ENCODE results near the gene IFI44. TPM values are rescaled to one million over a fixed set of nuclear protein-coding genes. Genes with fewer than 3 reads are reported as not detected.

IFI44 gene
- total and polyA plus RNA-seq, 2 of the 13 experiments (the other 11 are each of a cell fraction or from before 2014, with no cell fraction given), result not detected

GRCh38 chr1:78699813-78700212, 50.2 kb downstream of the IFI44 start:
- ATAC-seq (no peak), DNase-seq (ENCODE audit: low spot score) (no peak), FAIRE-seq (no peak)
- TF ChIP-seq ZBTB42 (CRISPR knock-in tag; IDR thresholded peaks at IDR 0.05) (no peak), ONECUT2 (CRISPR knock-in tag; IDR thresholded peaks at IDR 0.05) (no peak), HNRNPK (IDR thresholded peaks at IDR 0.05; ENCODE audit: low read depth, low read length, poor library complexity, severe bottlenecking) (no peak), ZMAT3 (CRISPR knock-in tag; conservative IDR thresholded peaks at IDR 0.05) (no peak), ZNF18 (CRISPR knock-in tag; IDR thresholded peaks at IDR 0.05; ENCODE audit: insufficient replicate concordance) (no peak), ZNF317 (CRISPR knock-in tag; IDR thresholded peaks at IDR 0.05) (no peak)
- H3K9me3 ChIP-seq (ENCODE audit: low read length), result peaks cover 39% of the 10 kb centered on the region
- H3K4me2 ChIP-seq (ENCODE audit: low read depth, low read length), result no peak overlapping the region
- H3K4me1 ChIP-seq (ENCODE audit: insufficient read depth, low read length), result no peaks in the 10 kb centered on the region
- POLR2A ChIA-PET, result no interaction called here
- H3K36me3 ChIP-seq (replicated peaks in 1 of 2; ENCODE audit: control insufficient read depth in 1 of 2, insufficient read depth in 2 of 2, low read length in 2 of 2), result no peaks in the 10 kb centered on the region
- no peaks in the 10 kb centered on the region for H4K20me1 ChIP-seq (ENCODE audit: insufficient read depth, low read length)
- CTCF ChIA-PET (ENCODE audit: low intra/inter-chr PET ratio, low total read pairs), result no interaction called here
- no peak overlapping the region for H3K9ac ChIP-seq (ENCODE audit: insufficient read depth, low read depth, low read length)
- H3K27ac ChIP-seq (ENCODE audit: extremely low read length, insufficient read depth, low read length), result no peak overlapping the region
- no TSS peak for BruUV-seq (replicated peaks)
- no peaks in the 10 kb centered on the region for H3K27me3 ChIP-seq (ENCODE audit: control insufficient read depth in 1 of 2, insufficient read depth in 2 of 2, low read length in 2 of 2)
- no peaks in the 10 kb centered on the region for H3K79me2 ChIP-seq (ENCODE audit: insufficient read depth, low read length)
- intact Hi-C loops (cut with micrococcal nuclease; ENCODE audit: unreplicated experiment), result no loop called here
- H2AFZ ChIP-seq (ENCODE audit: low read length), result no peak overlapping the region
- in situ Hi-C loops (cut with HindIII; ENCODE audit: extremely low pct_ligation_motif_present, low pct_unique_long_range_greater_than_20kb), result no loop called here
- no peak overlapping the region for H3K4me3 ChIP-seq (replicated peaks in 1 of 3; ENCODE audit: insufficient read depth in 1 of 3, low read depth in 2 of 3, low read length in 3 of 3)

DNA sequence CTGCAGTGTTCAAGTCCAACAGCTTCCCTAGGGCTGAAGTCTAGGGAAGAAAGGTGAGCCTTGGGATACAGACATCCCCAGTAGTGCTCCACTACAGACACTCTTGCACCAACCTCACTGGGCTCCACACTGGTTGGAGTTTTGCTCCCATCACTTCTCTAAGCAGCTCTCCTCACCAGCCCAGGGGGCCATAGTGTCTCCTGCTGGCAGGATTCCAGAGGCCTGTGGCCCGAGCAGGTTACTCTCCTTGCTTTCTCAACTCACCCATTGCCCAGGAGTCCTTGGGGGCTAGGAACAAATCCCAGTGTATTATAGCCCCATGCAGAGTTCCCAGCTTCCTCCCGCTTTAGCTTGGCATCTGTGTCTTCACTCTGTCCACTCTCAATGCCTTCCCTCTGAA, 52.8 kb downstream of the IFI44 start:
- CTCF ChIA-PET (ENCODE audit: low intra/inter-chr PET ratio, low total read pairs), result no interaction called here
- ATAC-seq (no peak), DNase-seq (ENCODE audit: low spot score) (no peak), FAIRE-seq (no peak)
- TF ChIP-seq ZNF431 (CRISPR knock-in tag; IDR thresholded peaks at IDR 0.05; ENCODE audit: borderline replicate concordance, low read depth), result no peak
- TF ChIP-seq, protein P1, sequence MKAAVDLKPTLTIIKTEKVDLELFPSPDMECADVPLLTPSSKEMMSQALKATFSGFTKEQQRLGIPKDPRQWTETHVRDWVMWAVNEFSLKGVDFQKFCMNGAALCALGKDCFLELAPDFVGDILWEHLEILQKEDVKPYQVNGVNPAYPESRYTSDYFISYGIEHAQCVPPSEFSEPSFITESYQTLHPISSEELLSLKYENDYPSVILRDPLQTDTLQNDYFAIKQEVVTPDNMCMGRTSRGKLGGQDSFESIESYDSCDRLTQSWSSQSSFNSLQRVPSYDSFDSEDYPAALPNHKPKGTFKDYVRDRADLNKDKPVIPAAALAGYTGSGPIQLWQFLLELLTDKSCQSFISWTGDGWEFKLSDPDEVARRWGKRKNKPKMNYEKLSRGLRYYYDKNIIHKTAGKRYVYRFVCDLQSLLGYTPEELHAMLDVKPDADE (CRISPR knock-in tag; IDR thresholded peaks at IDR 0.05), result no peak
- TF ChIP-seq TARDBP (CRISPR knock-in tag; IDR thresholded peaks at IDR 0.05), result no peak
- no peak for TF ChIP-seq TP53 (CRISPR knock-in tag; conservative IDR thresholded peaks at IDR 0.05)
- TF ChIP-seq ZNF605 (CRISPR knock-in tag; IDR thresholded peaks at IDR 0.05), result no peak
- TF ChIP-seq ZMYM4 (CRISPR knock-in tag; IDR thresholded peaks at IDR 0.05), result no peak
- TF ChIP-seq, protein P2, sequence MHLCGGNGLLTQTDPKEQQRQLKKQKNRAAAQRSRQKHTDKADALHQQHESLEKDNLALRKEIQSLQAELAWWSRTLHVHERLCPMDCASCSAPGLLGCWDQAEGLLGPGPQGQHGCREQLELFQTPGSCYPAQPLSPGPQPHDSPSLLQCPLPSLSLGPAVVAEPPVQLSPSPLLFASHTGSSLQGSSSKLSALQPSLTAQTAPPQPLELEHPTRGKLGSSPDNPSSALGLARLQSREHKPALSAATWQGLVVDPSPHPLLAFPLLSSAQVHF (CRISPR knock-in tag; IDR thresholded peaks at IDR 0.05), result no peak
- no peak for TF ChIP-seq KMT2A (CRISPR knock-in tag; IDR thresholded peaks at IDR 0.05)
- H3K9me3 ChIP-seq (ENCODE audit: low read length), result peaks cover 39% of the 10 kb centered on the region
- no peaks in the 10 kb centered on the region for H3K36me3 ChIP-seq (replicated peaks in 1 of 2; ENCODE audit: control insufficient read depth in 1 of 2, insufficient read depth in 2 of 2, low read length in 2 of 2)
- in situ Hi-C loops (cut with HindIII; ENCODE audit: extremely low pct_ligation_motif_present, low pct_unique_long_range_greater_than_20kb) (no loop called here), intact Hi-C loops (cut with micrococcal nuclease; ENCODE audit: unreplicated experiment) (no loop called here)
- POLR2A ChIA-PET, result no interaction called here
- no TSS peak for BruUV-seq (replicated peaks)
- no peaks in the 10 kb centered on the region for H4K20me1 ChIP-seq (ENCODE audit: insufficient read depth, low read length)
- no peak overlapping the region for H2AFZ ChIP-seq (ENCODE audit: low read length)
- no peak overlapping the region for H3K9ac ChIP-seq (ENCODE audit: insufficient read depth, low read depth, low read length)
- WGBS (ENCODE audit: low lambda C conversion rate), result 19% methylated on average over 2 of the region's 2 CpGs
- H3K79me2 ChIP-seq (ENCODE audit: insufficient read depth, low read length), result no peaks in the 10 kb centered on the region
- no peak overlapping the region for H3K27ac ChIP-seq (ENCODE audit: extremely low read length, insufficient read depth, low read length)
- no peak overlapping the region for H3K4me2 ChIP-seq (ENCODE audit: low read depth, low read length)
- H3K27me3 ChIP-seq (ENCODE audit: control insufficient read depth in 1 of 2, insufficient read depth in 2 of 2, low read length in 2 of 2), result no peaks in the 10 kb centered on the region
- no peaks in the 10 kb centered on the region for H3K4me1 ChIP-seq (ENCODE audit: insufficient read depth, low read length)
- no peak overlapping the region for H3K4me3 ChIP-seq (replicated peaks in 1 of 3; ENCODE audit: insufficient read depth in 1 of 3, low read depth in 2 of 3, low read length in 3 of 3)

All from HepG2 (cell line).